K562 (cell line): ENCODE results near the gene TRIM69. TPM values are rescaled to one million over a fixed set of nuclear protein-coding genes. Genes with fewer than 3 reads are reported as not detected.

Source experiments
- CEBPZ ChIP-seq: fragments of 150-350 bp; IDR thresholded peaks from 2 replicates; pipeline ENCODE4 v1.6.1; 2014; ENCODE audit warnings: low read depth, mild to moderate bottlenecking, low read length, borderline replicate concordance
- CHCHD3 ChIP-seq: fragments of 250-450 bp; sonication (Bioruptor Pico); IDR thresholded peaks from 2 replicates; pipeline ENCODE4 v2.1.2; 2022; ENCODE audit warnings: mild to moderate bottlenecking
- CREB3L1 ChIP-seq: fragments of 450-650 bp; IDR thresholded peaks from 2 replicates; pipeline ENCODE4 v1.6.1; 2014; ENCODE audit warnings: low read depth, mild to moderate bottlenecking, moderate library complexity, borderline replicate concordance
- CREM ChIP-seq: IDR thresholded peaks from 2 replicates; pipeline ENCODE4 v1.6.1; 2014; ENCODE audit warnings: antibody characterized with exemption, low read depth
- ELF2 ChIP-seq: fragments of 250-450 bp; sonication (Bioruptor Pico); IDR thresholded peaks from 2 replicates; pipeline ENCODE4 v1.5.0; 2021; ENCODE audit warnings: mild to moderate bottlenecking
- ETS2 ChIP-seq: IDR thresholded peaks from 2 replicates; pipeline ENCODE4 v1.6.1; 2016; ENCODE audit warnings: borderline replicate concordance, missing genetic modification characterization, mild to moderate bottlenecking, moderate library complexity, missing compliant biosample characterization; ENCODE audit not compliant: poor library complexity, severe bottlenecking
- HEY1 ChIP-seq: fragments of 250-450 bp; sonication (Bioruptor Pico); IDR thresholded peaks from 2 replicates; pipeline ENCODE4 v1.5.0; 2020; ENCODE audit warnings: mild to moderate bottlenecking, moderate library complexity, borderline replicate concordance
- MTA1 ChIP-seq: fragments of 450-650 bp; IDR thresholded peaks from 2 replicates; pipeline ENCODE4 v1.6.1; 2017; ENCODE audit warnings: borderline replicate concordance
- MXD1 ChIP-seq: fragments of 250-450 bp; sonication (Bioruptor Pico); IDR thresholded peaks from 2 replicates; pipeline ENCODE4 v1.8.0; 2021; ENCODE audit warnings: borderline replicate concordance, mild to moderate bottlenecking, moderate library complexity; ENCODE audit not compliant: poor library complexity, severe bottlenecking
- RBM14 ChIP-seq: fragments of 200-400 bp; formaldehyde crosslinking; IDR thresholded peaks from 2 replicates; pipeline ENCODE4 v1.6.1; 2018; ENCODE audit warnings: low read depth, mild to moderate bottlenecking, low read length, moderate library complexity, borderline replicate concordance; ENCODE audit not compliant: insufficient read depth
- THRAP3 ChIP-seq: fragments of 450-650 bp; IDR thresholded peaks from 2 replicates; pipeline ENCODE4 v1.6.1; 2016; ENCODE audit warnings: mild to moderate bottlenecking, inconsistent platforms, borderline replicate concordance
- ZNF592 ChIP-seq: fragments of 450-650 bp; IDR thresholded peaks from 2 replicates; pipeline ENCODE4 v1.6.1; 2017; ENCODE audit warnings: antibody characterized with exemption, mild to moderate bottlenecking
- ZNF696 ChIP-seq: fragments of 250-450 bp; sonication (Bioruptor Pico); conservative IDR thresholded peaks from 2 replicates; pipeline ENCODE4 v1.4.0; 2020; ENCODE audit warnings: mild to moderate bottlenecking, moderate library complexity
- polyA plus RNA-seq, 8 experiments: library from polyadenylated mRNA; depleted of rRNA in 4 of 8; stranded (reverse) in 5 of 8; unstranded in 3 of 8; fragments of >200 nt; fragmentation: Nextera tagmentation in 2 of 8; fragmentation: Illumina TruSeq in 1 of 8; extraction: Ambion mirVana in 2 of 8; extraction: Trizol in 1 of 8; gene quantifications; 2 replicates each; pipeline versions ENCODE4 v1.2.1 to v1.2.3, GENCODE V29; 2011 to 2014; ENCODE audit warnings: inconsistent platforms in 1 of 8, missing spikeins in 1 of 8
- total RNA-seq, 7 experiments: library from RNA; depleted of rRNA in 6 of 7; stranded (reverse); fragments of >200 nt in 6 of 7; fragmentation: Illumina TruSeq in 2 of 7; extraction: Trizol in 2 of 7; gene quantifications; 2 replicates each; pipeline versions ENCODE4 v1.2.1 to v1.2.3, GENCODE V29; 2011 to 2021; ENCODE audit warnings: low replicate concordance in 1 of 7

Gene TRIM69
- total and polyA plus RNA-seq, 9 of the 15 experiments (the other 6 are each of a cell fraction or from before 2014, with no cell fraction given): 1.0 to 4.3 (median 2.3) TPM

GRCh38 chr15:44726568-44727484 lies 9.5 kb upstream of the TRIM69 start (continued):
- no peak for TF ChIP-seq RBM14
- TF ChIP-seq THRAP3: 0 out of 2 replicates have a peak, but pooled peaks have one; percentile 50
- no peak for TF ChIP-seq CREB3L1
- TF ChIP-seq ZNF592: peak; percentile 59; the same call in 1 of the 2 replicates
- no peak for TF ChIP-seq MXD1 (CRISPR knock-in tag)
- no peak for TF ChIP-seq CEBPZ
- TF ChIP-seq ETS2: no peak
- TF ChIP-seq ZNF696 (CRISPR knock-in tag): peak; percentile 83
- peak; percentile 93 for TF ChIP-seq CHCHD3 (CRISPR knock-in tag)
- no peak for TF ChIP-seq MTA1
- TF ChIP-seq ELF2 (CRISPR knock-in tag): peak; percentile 30; the same call in 1 of the 2 replicates
- TF ChIP-seq CREM: peak; percentile 52; the same call in 1 of the 2 replicates
- 0 out of 2 replicates have a peak, but pooled peaks have one; percentile 81 for TF ChIP-seq HEY1 (CRISPR knock-in tag)
